Activated CD4-positive, alpha-beta T cell treated with anti-CD3 and anti-CD28 coated beads, Interleukin-2, Interleukin-6, amounts not matched to agents 100 ng/mL and 50 ng/mL, durations not matched to agents 16 hours and 8 hours (primary cell): ENCODE measurements around the gene TMCC3.
A peak's percentile ranks its signal among the peaks of the same experiment; 100 is the strongest.
"Not testable (repeated sequence)": the region's sequence is repeated elsewhere in the genome, so short reads cannot be mapped to it uniquely, and the experiment has no call there.

Experiments used
- DNase-seq: peaks from one replicate; pipeline ENCODE4 v3.0.0-alpha.2; 2020

Gene TMCC3

DNA sequence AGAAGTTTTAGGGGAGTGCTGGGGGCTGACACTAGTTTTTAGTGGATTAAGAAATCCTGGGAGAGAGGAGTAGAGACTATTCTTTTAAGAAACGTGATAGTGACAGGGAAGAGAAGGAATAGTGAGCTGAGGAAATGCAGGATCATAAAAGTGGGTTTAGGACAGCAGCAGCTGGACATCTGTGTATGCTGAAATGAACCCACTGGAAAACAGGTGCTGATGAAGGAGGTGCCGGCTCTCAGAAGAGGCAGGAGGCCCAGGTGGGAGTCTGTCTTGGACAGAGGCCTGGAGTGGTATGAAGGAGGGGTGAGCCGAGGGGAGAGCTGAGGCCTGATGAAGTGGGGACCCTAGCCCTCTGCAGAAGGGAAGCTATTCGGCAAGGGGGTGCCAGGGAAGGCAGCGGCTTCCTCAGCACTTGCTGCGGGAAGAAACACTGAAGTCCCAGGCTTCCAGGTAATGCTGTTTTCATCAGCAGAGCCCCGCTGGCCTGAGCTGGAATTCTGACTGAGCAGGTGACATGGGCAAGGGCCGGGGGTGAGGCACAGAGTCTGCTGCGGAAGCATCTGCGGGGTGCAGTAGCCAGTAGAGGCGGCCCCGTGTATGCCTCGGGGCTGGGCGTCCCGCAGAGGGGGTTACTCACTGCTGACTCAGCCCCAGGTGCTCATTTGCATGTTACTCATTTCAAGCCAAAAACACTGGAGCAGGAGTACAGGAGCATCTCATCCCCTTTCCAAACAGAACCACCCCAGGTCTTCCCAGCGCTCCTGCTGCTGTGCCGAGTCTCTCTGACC lies 89.7 kb downstream of the TMCC3 start:
- peak; percentile 19 for DNase-seq

GRCh38 chr12:94558612-94559011 lies 91.7 kb downstream of the TMCC3 start:
- DNase-seq = no peak

GRCh38 chr12:94557746-94558295 lies 92.5 kb downstream of the TMCC3 start:
- DNase-seq = no peak

DNA sequence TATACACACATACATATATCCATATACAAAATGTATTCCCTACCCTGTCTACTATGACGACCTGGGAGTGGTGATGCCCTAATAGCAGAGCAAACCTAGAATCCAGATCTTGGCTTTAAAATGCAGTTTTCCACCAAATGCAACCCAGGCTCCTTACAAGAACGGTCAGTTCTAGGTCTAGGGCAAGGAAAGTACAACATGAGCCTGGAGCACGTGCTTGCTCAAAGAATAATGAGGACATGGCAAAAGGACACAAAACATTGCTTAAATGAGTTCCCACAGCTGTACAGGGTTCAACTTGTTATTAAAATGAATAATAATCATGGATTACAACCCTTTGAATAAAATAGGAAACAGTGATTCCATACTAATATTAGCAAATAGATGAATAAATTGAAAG lies 94.7 kb downstream of the TMCC3 start:
- no peak for DNase-seq

- DNase-seq = no peak
These were observed 96.5 kb downstream of the TMCC3 start for GRCh38 chr12:94553875-94554274.

DNA sequence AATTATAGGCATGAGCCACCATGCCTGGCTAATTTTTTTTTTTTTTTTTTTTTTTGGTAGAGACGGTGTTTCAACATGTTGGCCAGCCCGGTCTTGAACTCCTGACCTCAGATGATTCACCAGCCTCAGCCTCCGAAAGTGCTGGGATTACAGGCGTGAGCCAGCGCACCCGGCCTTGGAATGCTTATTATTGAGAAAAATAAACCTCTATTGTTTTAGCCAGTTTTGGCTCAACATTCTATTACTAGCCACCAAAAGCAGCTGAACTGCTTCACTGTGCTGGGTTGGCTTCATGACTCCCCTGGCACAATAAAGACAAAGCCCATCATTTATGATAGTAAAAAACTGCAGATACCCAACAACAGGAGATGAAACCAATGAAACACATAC lies 97.2 kb downstream of the TMCC3 start:
- no peak for DNase-seq

GRCh38 chr12:94551810-94552209 lies 98.5 kb downstream of the TMCC3 start:
- no peak for DNase-seq

GRCh38 chr12:94550964-94551363 lies 99.4 kb downstream of the TMCC3 start:
- DNase-seq = no peak

DNA sequence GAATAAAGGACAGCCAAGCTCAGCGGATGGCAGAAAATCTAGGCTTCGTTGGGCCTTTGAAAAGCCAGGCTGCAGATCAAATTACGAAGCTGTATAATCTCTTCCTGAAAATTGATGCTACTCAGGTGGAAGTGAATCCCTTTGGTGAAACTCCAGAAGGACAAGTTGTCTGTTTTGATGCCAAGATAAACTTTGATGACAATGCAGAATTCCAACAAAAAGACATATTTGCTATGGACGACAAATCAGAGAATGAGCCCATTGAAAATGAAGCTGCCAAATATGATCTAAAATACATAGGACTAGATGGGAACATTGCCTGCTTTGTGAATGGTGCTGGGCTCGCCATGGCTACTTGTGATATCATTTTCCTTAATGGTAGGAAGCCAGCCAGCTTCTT lies 101.5 kb downstream of the TMCC3 start:
- DNase-seq = not testable (repeated sequence)

DNA sequence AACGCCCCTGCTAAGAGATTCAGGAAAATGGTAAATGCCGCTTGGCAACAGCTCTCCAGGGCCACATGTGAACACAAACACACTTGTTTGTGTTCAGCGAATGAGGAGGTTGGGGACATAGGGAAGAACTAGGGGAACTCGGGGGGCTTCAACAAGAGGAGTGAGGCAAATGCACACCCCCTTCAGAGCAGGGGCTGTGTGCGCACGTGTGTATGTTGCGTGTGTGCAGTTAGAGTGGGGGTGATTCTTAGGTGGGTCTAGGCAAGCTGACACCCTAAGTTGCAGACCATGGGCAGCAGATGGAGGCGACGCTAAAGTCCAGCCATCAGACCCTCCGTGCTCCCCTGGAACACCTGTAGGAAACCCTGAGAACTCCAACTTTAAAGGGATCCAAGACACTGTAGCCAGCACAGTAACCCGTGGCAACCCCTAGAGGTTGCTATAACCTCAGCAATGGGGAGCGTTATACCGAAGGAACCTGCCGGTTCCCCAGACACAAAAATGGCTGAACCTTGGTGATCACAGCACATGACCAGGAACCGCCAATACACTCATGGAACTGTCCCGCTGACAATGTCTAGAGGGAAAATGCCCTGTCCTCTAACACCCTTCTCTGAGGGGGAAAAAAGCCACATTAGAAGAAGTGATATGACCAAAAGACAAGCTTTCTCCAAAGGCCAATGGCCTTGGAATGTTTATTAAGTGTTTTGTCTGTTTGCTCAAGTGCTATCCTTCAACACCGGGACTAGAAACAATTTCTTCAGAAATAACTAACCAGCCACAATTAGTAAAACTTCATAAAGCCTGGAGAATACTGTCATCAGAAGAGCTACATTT lies 104.2 kb downstream of the TMCC3 start:
- DNase-seq = peak; percentile 22

DNA sequence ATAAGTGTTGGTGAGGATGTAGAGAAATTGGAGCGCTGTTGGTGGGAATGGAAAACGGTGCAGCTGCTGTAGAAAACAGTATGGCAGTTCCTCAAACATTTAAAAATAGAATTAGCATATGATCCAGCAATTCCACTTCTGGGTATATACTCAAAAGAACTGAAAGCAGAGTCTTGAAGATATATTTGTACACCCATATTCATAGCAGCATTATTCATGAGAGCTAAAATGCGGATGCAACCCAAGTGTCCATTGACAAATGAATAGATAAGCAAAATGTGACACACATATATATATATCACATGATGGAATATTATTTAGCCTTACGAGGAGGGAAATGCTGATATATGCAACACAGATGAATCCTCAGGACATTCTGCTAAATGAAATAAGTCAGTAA lies 106.0 kb downstream of the TMCC3 start:
- DNase-seq = no peak

DNA sequence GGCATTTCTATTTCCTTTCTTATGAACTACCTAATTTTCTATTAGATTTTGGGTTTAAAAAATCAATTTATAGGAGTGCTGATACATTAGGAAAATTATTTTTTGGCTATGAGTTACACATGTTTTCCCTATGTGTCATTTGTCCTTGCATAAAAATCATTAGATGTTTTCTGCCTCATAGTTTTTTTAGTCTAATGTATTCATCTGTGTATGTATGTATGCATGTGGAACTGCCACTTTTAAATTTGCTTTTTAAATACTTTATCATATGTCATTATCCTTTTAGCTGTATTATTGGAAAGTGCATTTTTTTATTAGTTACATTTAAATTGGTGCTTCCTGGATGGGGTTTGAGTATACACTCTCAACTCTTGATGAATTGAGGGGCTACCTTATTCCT lies 112.0 kb downstream of the TMCC3 start:
- DNase-seq = no peak

DNA sequence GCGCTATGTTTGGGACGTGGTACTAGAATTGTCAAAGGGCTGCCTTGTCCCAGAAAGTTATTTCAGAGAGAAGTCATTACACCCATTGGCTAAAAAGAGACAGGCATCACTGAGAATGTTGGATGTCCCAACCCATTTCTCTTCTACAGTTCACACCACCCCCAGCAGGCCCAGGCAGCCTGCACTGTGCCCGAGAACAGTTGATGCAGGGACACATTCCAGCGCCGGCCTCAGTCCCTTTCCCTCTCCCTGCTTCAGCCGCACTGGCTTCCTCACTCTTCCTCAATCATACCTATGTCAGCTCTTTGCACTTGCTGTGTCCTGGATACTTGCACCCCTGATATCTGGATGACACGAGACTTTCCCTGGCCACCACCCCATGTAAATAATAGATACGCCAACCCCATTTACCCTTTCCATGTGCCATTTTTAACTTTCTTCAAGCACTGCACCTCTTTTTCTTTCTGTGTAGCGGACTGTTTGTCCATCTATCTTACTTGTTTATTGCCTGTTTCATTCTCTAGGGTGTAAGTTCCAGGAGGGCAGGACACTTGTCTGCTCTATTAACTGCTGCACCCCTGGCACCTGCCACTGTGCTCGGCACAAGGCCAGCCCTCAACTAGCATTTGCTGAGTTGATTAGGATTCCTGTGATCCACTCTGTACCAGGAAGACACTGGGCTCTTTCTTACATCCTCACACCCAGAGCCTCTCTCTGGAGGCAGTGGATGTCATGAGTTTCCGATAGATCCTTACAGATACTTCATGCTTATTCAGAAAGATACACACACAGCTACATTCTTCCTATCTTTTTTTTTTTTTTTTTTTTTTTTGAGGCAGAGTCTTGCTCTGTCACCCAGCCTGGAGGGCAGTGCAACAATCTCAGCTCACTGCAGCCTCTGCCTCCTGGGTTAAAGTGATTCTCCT lies 114.1 kb downstream of the TMCC3 start:
- DNase-seq = no peak

DNA sequence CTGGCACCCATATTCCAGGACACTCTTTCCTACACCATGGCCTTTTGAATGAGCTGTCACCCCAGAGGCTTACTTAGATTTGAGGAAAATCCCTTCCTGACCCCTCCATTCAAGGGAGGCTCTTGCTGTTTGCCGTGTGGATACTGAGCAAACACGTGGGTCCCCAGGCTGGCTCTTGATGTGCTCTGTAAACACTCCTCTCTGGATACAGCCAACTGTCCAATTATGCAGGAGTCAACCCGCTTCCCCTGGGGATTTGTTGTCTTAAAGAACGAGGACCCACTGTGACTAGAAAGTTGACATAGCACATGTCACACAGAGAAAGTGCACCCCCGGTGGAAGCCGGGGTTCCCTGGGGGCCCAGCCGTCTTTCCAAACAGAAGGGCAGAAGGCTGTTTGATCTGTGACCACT lies 114.8 kb downstream of the TMCC3 start:
- no peak for DNase-seq

- no peak for DNase-seq
These were observed 115.4 kb downstream of the TMCC3 start for GRCh38 chr12:94534774-94535509.

GRCh38 chr12:94534278-94534677 lies 116.1 kb downstream of the TMCC3 start:
- no peak for DNase-seq

- peak; percentile 78 for DNase-seq
These were observed 117.6 kb downstream of the TMCC3 start for GRCh38 chr12:94532490-94533422.

DNA sequence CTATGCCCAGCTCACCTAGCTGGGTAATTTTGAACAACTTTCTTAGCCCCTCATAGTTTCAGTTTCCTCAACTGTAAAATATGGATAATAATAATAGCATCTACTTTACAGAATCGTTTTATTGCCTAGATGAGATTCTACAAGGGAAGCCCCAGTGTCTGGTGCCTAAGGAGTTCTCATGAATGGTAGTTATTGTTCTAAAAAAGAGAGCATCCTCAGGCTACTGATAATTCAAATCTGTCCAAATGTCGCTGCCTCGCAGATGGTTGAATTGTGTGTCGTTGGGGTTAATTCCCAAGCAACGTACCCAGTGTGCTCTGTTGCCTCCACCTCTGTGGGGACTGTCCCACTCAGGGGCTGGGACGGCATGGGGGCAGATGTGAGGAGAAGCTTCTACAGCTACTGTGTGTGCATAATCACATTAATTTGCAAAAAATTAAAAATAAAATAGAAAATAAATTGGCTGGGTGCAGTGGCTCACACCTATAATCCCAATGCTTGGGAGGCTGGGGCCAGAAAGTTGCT lies 119.1 kb downstream of the TMCC3 start:
- no peak for DNase-seq

- DNase-seq = no peak
These were observed 124.4 kb downstream of the TMCC3 start for GRCh38 chr12:94525951-94526350.
